Tibial nerve (tissue), 4 donors: ENCODE data around the gene HFM1. TPM values are rescaled to one million over a fixed set of nuclear protein-coding genes. Genes with fewer than 3 reads are reported as not detected.
A peak's percentile ranks its signal among the peaks of the same experiment; 100 is the strongest.
"Not testable (repeated sequence)": the region's sequence is repeated elsewhere in the genome, so short reads cannot be mapped to it uniquely, and the experiment has no call there.

Source experiments
- DNase-seq, 2 donors: peaks; one replicate each; pipeline ENCODE4 v3.0.0-alpha.2; 2019; ENCODE audit warnings: low spot score in 2 of 2
- H3K27ac ChIP-seq, 4 donors: fragments of 200-600 bp; sonication (generic) in 3 of 4; one replicate each; pipeline ENCODE4 v1.5.1; 2017 to 2019; ENCODE audit warnings: mild to moderate bottlenecking in 1 of 4
- H3K27me3 ChIP-seq, 2 donors: fragments of 200-600 bp; sonication (generic) in 1 of 2; one replicate each; pipeline versions ENCODE4 v1.5.1 to v1.6.0; 2017 to 2019
- H3K36me3 ChIP-seq, 3 donors: fragments of 200-600 bp; sonication (generic); one replicate each; pipeline ENCODE4 v1.5.1; 2018 to 2019
- H3K4me1 ChIP-seq, 4 donors: fragments of 200-600 bp; sonication (generic) in 3 of 4; one replicate each; pipeline ENCODE4 v1.5.1; 2017 to 2019
- H3K4me3 ChIP-seq, 4 donors: fragments of 200-600 bp; sonication (generic) in 3 of 4; one replicate each; pipeline ENCODE4 v1.5.1; 2017 to 2019; ENCODE audit warnings: mild to moderate bottlenecking in 1 of 4, moderate library complexity in 1 of 4
- H3K9me3 ChIP-seq, 4 donors: fragments of 200-600 bp; sonication (generic) in 3 of 4; one replicate each; pipeline ENCODE4 v1.5.1; 2017 to 2019
- EP300 ChIP-seq, 2 donors: sonication (generic); formaldehyde crosslinking; IDR thresholded peaks; one replicate each; pipeline ENCODE4 v1.6.1; 2017; ENCODE audit warnings: antibody characterized with exemption in 2 of 2, mild to moderate bottlenecking in 1 of 2
- POLR2A ChIP-seq, 2 donors: fragments of 450-650 bp; IDR thresholded peaks; one replicate each; pipeline ENCODE4 v1.6.1; 2017; ENCODE audit warnings: antibody characterized with exemption in 2 of 2, mild to moderate bottlenecking in 2 of 2, moderate library complexity in 2 of 2
- WGBS, 2 donors: methylation state at CpG; one replicate each; pipeline ENCODE4 v1.1.5; 2018; 5-methylcytosine and 5-hydroxymethylcytosine counted together
- total RNA-seq, 4 donors: library from RNA; depleted of rRNA; stranded (reverse); fragments of >200 nt; gene quantifications; one replicate each; pipeline ENCODE4 v1.1.0, GENCODE V29; 2016
- TF ChIP-seq, protein P1 (sequence below), 5 experiments: fragments of 200-600 bp in 3 of 5; fragments of 450-650 bp in 2 of 5; sonication (generic) in 3 of 5; IDR thresholded peaks; one replicate each; pipeline ENCODE4 v1.5.1; 2016 to 2019; ENCODE audit warnings: antibody characterized with exemption in 5 of 5, mild to moderate bottlenecking in 3 of 5, moderate library complexity in 2 of 5

Gene HFM1, protein sequence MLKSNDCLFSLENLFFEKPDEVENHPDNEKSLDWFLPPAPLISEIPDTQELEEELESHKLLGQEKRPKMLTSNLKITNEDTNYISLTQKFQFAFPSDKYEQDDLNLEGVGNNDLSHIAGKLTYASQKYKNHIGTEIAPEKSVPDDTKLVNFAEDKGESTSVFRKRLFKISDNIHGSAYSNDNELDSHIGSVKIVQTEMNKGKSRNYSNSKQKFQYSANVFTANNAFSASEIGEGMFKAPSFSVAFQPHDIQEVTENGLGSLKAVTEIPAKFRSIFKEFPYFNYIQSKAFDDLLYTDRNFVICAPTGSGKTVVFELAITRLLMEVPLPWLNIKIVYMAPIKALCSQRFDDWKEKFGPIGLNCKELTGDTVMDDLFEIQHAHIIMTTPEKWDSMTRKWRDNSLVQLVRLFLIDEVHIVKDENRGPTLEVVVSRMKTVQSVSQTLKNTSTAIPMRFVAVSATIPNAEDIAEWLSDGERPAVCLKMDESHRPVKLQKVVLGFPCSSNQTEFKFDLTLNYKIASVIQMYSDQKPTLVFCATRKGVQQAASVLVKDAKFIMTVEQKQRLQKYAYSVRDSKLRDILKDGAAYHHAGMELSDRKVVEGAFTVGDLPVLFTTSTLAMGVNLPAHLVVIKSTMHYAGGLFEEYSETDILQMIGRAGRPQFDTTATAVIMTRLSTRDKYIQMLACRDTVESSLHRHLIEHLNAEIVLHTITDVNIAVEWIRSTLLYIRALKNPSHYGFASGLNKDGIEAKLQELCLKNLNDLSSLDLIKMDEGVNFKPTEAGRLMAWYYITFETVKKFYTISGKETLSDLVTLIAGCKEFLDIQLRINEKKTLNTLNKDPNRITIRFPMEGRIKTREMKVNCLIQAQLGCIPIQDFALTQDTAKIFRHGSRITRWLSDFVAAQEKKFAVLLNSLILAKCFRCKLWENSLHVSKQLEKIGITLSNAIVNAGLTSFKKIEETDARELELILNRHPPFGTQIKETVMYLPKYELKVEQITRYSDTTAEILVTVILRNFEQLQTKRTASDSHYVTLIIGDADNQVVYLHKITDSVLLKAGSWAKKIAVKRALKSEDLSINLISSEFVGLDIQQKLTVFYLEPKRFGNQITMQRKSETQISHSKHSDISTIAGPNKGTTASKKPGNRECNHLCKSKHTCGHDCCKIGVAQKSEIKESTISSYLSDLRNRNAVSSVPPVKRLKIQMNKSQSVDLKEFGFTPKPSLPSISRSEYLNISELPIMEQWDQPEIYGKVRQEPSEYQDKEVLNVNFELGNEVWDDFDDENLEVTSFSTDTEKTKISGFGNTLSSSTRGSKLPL (N-terminal part only)
- 1 to 10 TPM; 1.5 to 9.0 (median 2.1) TPM for total RNA-seq

DNA sequence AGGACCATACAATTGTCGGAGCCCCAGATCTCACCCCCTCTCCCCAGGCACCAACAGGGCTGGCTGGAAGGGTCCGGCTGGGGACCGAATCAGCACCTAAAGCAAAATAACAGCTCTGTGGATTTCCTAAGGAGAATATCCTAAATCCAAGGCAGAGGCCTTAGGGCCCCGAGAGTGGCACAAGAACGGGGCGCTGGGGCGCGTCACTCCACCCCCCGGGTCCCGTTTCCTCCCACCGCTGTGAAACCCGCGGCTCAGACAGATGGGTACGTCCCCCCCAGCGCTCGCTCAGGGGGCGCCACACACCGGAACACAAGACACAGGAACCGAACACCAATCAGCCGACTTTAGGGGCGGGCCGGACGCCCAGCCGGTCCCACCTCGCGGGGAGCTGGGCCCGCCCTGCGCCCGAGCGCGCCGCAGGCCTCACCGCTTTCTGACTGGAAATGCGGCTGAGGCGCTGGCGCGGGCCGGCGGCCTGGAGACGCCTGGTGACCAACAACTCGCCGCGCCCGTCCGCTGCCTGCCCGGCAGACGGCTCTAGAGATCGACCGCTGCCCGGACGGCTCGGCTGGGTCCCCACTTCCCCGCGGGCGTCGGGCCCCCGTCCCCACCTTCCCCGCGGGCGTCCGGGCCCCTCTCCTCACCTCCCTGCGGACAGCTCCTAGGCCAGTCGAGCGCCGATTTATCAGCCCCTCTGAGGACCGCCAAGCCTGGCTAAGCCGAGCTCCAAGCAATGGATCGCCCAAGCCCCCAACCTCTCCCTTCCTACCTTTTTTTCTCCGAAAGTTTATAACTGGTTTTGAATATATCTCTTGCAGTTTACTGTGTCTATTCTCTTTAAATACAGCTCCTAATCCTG is at the start of gene HFM1:
HFM1 (minus strand) TSS at position 687 of the 862 bp plus-strand sequence. CDS start 3,755 bp downstream, outside the sequence.
- Histone ChIP-seq H3K27ac (peak within 1 kb of the TSS; percentile 33 to 87 (median 74)), H3K27me3 (no peaks in the 10 kb centered on the region), H3K9me3 (no peaks in the 10 kb centered on the region), H3K4me3 (peak within 1 kb of the TSS; percentile 52 to 73 (median 62)), H3K4me1 (peaks cover 0 to 11% (median 2%) of the 10 kb centered on the region in 4 donors), H3K36me3 (no peaks in the 10 kb centered on the region)
- peak; percentile 28 to 37 for DNase-seq
- TF ChIP-seq POLR2A (IDR thresholded peaks at IDR 0.05) (peak in 1 of 2 donors; percentile 23), EP300 (IDR thresholded peaks at IDR 0.05) (peak in 1 of 2 donors; percentile 13)
- TF ChIP-seq, protein P1, sequence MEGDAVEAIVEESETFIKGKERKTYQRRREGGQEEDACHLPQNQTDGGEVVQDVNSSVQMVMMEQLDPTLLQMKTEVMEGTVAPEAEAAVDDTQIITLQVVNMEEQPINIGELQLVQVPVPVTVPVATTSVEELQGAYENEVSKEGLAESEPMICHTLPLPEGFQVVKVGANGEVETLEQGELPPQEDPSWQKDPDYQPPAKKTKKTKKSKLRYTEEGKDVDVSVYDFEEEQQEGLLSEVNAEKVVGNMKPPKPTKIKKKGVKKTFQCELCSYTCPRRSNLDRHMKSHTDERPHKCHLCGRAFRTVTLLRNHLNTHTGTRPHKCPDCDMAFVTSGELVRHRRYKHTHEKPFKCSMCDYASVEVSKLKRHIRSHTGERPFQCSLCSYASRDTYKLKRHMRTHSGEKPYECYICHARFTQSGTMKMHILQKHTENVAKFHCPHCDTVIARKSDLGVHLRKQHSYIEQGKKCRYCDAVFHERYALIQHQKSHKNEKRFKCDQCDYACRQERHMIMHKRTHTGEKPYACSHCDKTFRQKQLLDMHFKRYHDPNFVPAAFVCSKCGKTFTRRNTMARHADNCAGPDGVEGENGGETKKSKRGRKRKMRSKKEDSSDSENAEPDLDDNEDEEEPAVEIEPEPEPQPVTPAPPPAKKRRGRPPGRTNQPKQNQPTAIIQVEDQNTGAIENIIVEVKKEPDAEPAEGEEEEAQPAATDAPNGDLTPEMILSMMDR (IDR thresholded peaks at IDR 0.05) = no peak
- 1 to 3% methylated on average over 22 to 48 of the region's 69 CpGs for WGBS, 2 donors

DNA sequence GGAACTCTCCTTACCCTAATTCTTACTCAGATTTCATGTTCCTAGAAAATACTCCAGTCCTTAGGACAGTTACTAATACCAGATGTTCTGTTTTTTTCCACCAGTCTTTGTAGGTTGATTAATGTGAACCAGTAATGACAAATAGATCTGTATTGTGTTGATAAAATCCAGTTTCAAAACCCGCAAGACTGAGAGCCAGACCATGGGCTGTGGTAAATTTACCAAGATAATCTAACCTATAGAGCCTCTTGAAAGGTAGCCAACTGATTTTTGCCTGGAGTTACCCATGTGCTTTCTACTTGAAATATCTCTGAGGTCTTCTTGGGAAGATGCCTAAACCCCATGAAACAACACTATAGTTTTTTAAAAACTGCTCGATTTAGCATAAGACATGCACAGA is 49.5 kb upstream of the HFM1 start:
- Histone ChIP-seq H3K4me1 (peaks cover 0 to 9% (median 3%) of the 10 kb centered on the region in 4 donors), H3K9me3 (no peaks in the 10 kb centered on the region), H3K36me3 (no peaks in the 10 kb centered on the region), H3K27me3 (no peaks in the 10 kb centered on the region), H3K4me3 (no peak overlapping the region), H3K27ac (no peak overlapping the region)
- 84 to 90% methylated on average over 2 of the region's 2 CpGs for WGBS, 2 donors
- TF ChIP-seq EP300 (IDR thresholded peaks at IDR 0.05) = no peak
- TF ChIP-seq, protein P1 (IDR thresholded peaks at IDR 0.05) = no peak
- no peak for TF ChIP-seq POLR2A (IDR thresholded peaks at IDR 0.05)
- DNase-seq = no peak

DNA sequence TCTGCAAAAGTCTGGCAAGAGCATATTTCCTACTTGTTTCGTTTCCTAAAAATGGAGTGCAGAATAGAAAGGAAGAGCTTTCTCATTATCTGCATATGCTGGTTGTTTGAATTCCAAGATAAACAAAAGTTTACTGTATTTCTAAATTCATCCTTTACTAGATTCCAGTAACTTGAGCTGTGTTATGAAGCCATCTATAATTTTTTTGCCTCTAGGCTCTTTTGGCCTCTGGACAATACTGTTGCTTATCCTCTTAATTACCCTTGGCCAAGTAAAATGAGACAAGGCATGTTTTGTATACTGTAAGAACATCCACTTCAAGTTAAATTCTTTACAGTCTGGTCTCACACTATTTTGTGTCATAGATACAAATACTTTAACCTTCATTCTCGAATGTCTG is 45.6 kb upstream of the HFM1 start:
- Histone ChIP-seq H3K9me3 (no peaks in the 10 kb centered on the region), H3K27ac (no peak overlapping the region), H3K4me3 (no peak overlapping the region), H3K36me3 (no peaks in the 10 kb centered on the region), H3K4me1 (peaks cover 0 to 9% (median 3%) of the 10 kb centered on the region in 4 donors), H3K27me3 (no peaks in the 10 kb centered on the region)
- 18 to 32% methylated on average over 2 of the region's 2 CpGs for WGBS, 2 donors
- DNase-seq = no peak
- TF ChIP-seq, protein P1 (IDR thresholded peaks at IDR 0.05) = no peak
- TF ChIP-seq POLR2A (IDR thresholded peaks at IDR 0.05) (no peak), EP300 (IDR thresholded peaks at IDR 0.05) (no peak)

DNA sequence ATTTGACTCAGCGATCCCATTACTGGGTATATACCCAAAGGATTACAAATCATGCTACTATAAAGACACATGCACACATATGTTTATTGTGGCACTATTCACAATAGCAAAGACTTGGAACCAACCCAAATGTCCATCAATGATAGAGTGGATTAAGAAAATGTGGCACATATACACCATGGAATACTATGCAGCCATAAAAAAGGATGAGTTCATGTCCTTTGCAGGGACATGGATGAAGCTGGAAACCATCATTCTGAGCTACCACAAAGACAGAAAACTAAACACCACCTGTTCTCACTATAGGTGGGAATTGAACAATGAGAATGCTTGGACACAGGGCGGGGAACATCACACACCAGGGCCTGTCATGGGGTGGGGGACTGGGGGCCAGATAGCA is 43.1 kb upstream of the HFM1 start:
- WGBS, 2 donors = 67 to 99% methylated on average over 2 of the region's 2 CpGs
- H3K9me3 ChIP-seq, H3K27ac ChIP-seq, H3K36me3 ChIP-seq, H3K27me3 ChIP-seq, H3K4me1 ChIP-seq, DNase-seq, H3K4me3 ChIP-seq: not testable (repeated sequence)

DNA sequence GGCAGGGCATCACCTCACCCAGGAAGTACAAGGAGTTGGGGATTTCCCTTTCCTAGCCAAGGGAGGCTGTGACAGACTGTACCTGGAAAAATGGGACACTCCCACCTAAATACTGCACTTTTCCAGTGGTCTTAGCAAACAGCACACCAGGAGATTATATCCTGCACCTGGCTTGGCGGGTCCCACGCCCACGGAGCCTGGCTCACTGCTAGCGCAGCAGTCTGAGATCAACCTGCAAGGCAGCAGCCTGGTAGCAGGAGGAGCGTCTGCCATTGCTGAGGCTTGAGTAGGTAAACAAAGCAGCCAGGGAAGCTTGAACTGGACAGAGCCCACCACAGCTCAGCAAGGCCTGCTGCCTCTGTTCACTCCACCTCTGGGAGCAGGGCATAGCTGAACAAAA is 37.3 kb upstream of the HFM1 start:
- H3K27ac ChIP-seq, DNase-seq, H3K36me3 ChIP-seq, H3K9me3 ChIP-seq, H3K4me3 ChIP-seq, H3K27me3 ChIP-seq, H3K4me1 ChIP-seq: not testable (repeated sequence)
- WGBS, 2 donors = 97 to 98% methylated on average over 5 of the region's 5 CpGs
